Kidney epithelial cell (primary cell): ENCODE data around the gene CWC15. TPM values are rescaled to one million over a fixed set of nuclear protein-coding genes. Genes with fewer than 3 reads are reported as not detected.

Experiments
- DNase-seq: peaks from one replicate; pipeline ENCODE4 v3.0.0-alpha.2; 2010; ENCODE audit warnings: low read depth
- H3K27me3 ChIP-seq: 2 replicates; pipeline ENCODE4 v1.6.0; 2011; ENCODE audit warnings: low read length; ENCODE audit not compliant: control insufficient read depth, insufficient read depth
- H3K36me3 ChIP-seq: 2 replicates; pipeline ENCODE4 v1.5.1; 2011; ENCODE audit warnings: low read length; ENCODE audit not compliant: control insufficient read depth, insufficient read depth
- H3K4me3 ChIP-seq: 2 replicates; pipeline ENCODE4 v1.5.1; 2011; ENCODE audit warnings: low read depth, mild to moderate bottlenecking, control low read depth, low read length
- CTCF ChIP-seq: IDR thresholded peaks from 2 replicates; pipeline ENCODE4 v1.5.1; 2011; ENCODE audit warnings: mild to moderate bottlenecking, moderate library complexity, low read length, control low read depth, inconsistent platforms; ENCODE audit not compliant: insufficient read depth, poor library complexity, severe bottlenecking
- total RNA-seq: library from RNA; depleted of rRNA; stranded (reverse); fragments of >200 nt; gene quantifications from 2 replicates; pipeline ENCODE4 v1.2.3, GENCODE V29; 2015

The CWC15 gene
- total RNA-seq, 1 donor from 2014 or later: 43.4 TPM

- Histone ChIP-seq H3K4me3 (no peak overlapping the region), H3K27me3 (no peaks in the 10 kb centered on the region), H3K36me3 (no peaks in the 10 kb centered on the region)
- no peak for DNase-seq
- no peak for TF ChIP-seq CTCF
Measured at GRCh38 chr11:94926271-94926625, 47.1 kb downstream of the CWC15 start.

- no peaks in the 10 kb centered on the region for H3K27me3 ChIP-seq
- no peak for TF ChIP-seq CTCF
- no peak overlapping the region for H3K4me3 ChIP-seq
- H3K36me3 ChIP-seq: no peaks in the 10 kb centered on the region
- DNase-seq: no peak
Measured at GRCh38 chr11:94925422-94926270, 47.7 kb downstream of the CWC15 start.

- H3K4me3 ChIP-seq: no peak overlapping the region
- DNase-seq: no peak
- no peaks in the 10 kb centered on the region for H3K36me3 ChIP-seq
- TF ChIP-seq CTCF: no peak
- no peaks in the 10 kb centered on the region for H3K27me3 ChIP-seq
Measured at GRCh38 chr11:94924612-94925011, 48.7 kb downstream of the CWC15 start.

GRCh38 chr11:94924171-94924572 lies 49.2 kb downstream of the CWC15 start:
- H3K36me3 ChIP-seq: no peaks in the 10 kb centered on the region
- TF ChIP-seq CTCF: no peak
- DNase-seq: no peak
- H3K27me3 ChIP-seq: no peaks in the 10 kb centered on the region
- no peak overlapping the region for H3K4me3 ChIP-seq

GRCh38 chr11:94923004-94923334 lies 50.4 kb downstream of the CWC15 start:
- TF ChIP-seq CTCF: no peak
- H3K4me3 ChIP-seq: no peak overlapping the region
- no peaks in the 10 kb centered on the region for H3K27me3 ChIP-seq
- no peak for DNase-seq
- H3K36me3 ChIP-seq: no peaks in the 10 kb centered on the region
